Type B pancreatic cell (in vitro differentiated cells): ENCODE results near the gene GART. TPM values are rescaled to one million over a fixed set of nuclear protein-coding genes. Genes with fewer than 3 reads are reported as not detected.

ENCODE experiments used
- DNase-seq: peaks from one replicate; pipeline ENCODE4 v3.0.0; 2021; ENCODE audit warnings: mixed read lengths; ENCODE audit not compliant: unreplicated experiment; ENCODE audit errors: extremely low spot score
- H3K27ac Mint-ChIP-seq: 2 replicates; pipeline ENCODE4 v1.8.0; 2021; ENCODE audit warnings: mild to moderate bottlenecking, mixed read lengths
- H3K27me3 Mint-ChIP-seq: 2 replicates; pipeline ENCODE4 v1.8.0; 2021; ENCODE audit warnings: mixed read lengths
- H3K36me3 Mint-ChIP-seq: 2 replicates; pipeline ENCODE4 v1.8.0; 2021; ENCODE audit warnings: mixed read lengths
- H3K4me1 Mint-ChIP-seq: one replicate; pipeline ENCODE4 v1.8.0; 2021; ENCODE audit warnings: mixed read lengths; ENCODE audit not compliant: unreplicated experiment
- H3K4me3 Mint-ChIP-seq: 2 replicates; pipeline ENCODE4 v1.8.0; 2021; ENCODE audit warnings: mild to moderate bottlenecking, mixed read lengths
- H3K9me3 Mint-ChIP-seq: 2 replicates; pipeline ENCODE4 v1.8.0; 2021; ENCODE audit warnings: mixed read lengths
- CTCF ChIP-seq: fragments of 200-600 bp; sonication (generic); conservative IDR thresholded peaks from 2 replicates; pipeline ENCODE4 v1.5.0; 2021; ENCODE audit warnings: antibody characterized with exemption, mild to moderate bottlenecking
- total RNA-seq: library from RNA; stranded (reverse); gene quantifications from 2 replicates; pipeline ENCODE4 v1.2.1, GENCODE V29; 2021; ENCODE audit warnings: low replicate concordance

GART gene
- total RNA-seq, 1 donor from 2014 or later = 107 TPM

- H3K36me3 Mint-ChIP-seq = peaks cover 41% of the 10 kb centered on the region
- no peak overlapping the region for H3K4me3 Mint-ChIP-seq
- no peaks in the 10 kb centered on the region for H3K4me1 Mint-ChIP-seq
- no peaks in the 10 kb centered on the region for H3K9me3 Mint-ChIP-seq
- H3K27ac Mint-ChIP-seq = no peak overlapping the region
- no peaks in the 10 kb centered on the region for H3K27me3 Mint-ChIP-seq
- no peak for TF ChIP-seq CTCF
- no peak for DNase-seq
Measured at GRCh38 chr21:33505833-33506232, 36.1 kb downstream of the GART start.

- peaks cover 6% of the 10 kb centered on the region for H3K4me1 Mint-ChIP-seq
- TF ChIP-seq CTCF = no peak
- peaks cover 4% of the 10 kb centered on the region for H3K27me3 Mint-ChIP-seq
- no peak overlapping the region for H3K27ac Mint-ChIP-seq
- no peaks in the 10 kb centered on the region for H3K9me3 Mint-ChIP-seq
- no peak overlapping the region for H3K4me3 Mint-ChIP-seq
- no peaks in the 10 kb centered on the region for H3K36me3 Mint-ChIP-seq
- no peak for DNase-seq
Measured at GRCh38 chr21:33496345-33496744, 45.6 kb downstream of the GART start.

- Mint-ChIP-seq H3K4me1 (peaks cover 6% of the 10 kb centered on the region), H3K36me3 (no peaks in the 10 kb centered on the region), H3K4me3 (no peak overlapping the region), H3K9me3 (no peaks in the 10 kb centered on the region), H3K27ac (no peak overlapping the region), H3K27me3 (peaks cover 4% of the 10 kb centered on the region)
- no peak for DNase-seq
- TF ChIP-seq CTCF = no peak
Measured at GRCh38 chr21:33495743-33496142, 46.2 kb downstream of the GART start.

- no peaks in the 10 kb centered on the region for H3K36me3 Mint-ChIP-seq
- no peak for DNase-seq
- no peak overlapping the region for H3K27ac Mint-ChIP-seq
- H3K27me3 Mint-ChIP-seq = peaks cover 4% of the 10 kb centered on the region
- TF ChIP-seq CTCF = no peak
- no peaks in the 10 kb centered on the region for H3K9me3 Mint-ChIP-seq
- H3K4me3 Mint-ChIP-seq = peak overlapping the region; percentile 54
- peaks cover 6% of the 10 kb centered on the region for H3K4me1 Mint-ChIP-seq
Measured at GRCh38 chr21:33493756-33494155, 48.2 kb downstream of the GART start.

- Mint-ChIP-seq H3K4me3 (no peak overlapping the region), H3K4me1 (peaks cover 6% of the 10 kb centered on the region), H3K27ac (no peak overlapping the region), H3K9me3 (no peaks in the 10 kb centered on the region), H3K36me3 (no peaks in the 10 kb centered on the region), H3K27me3 (peaks cover 4% of the 10 kb centered on the region)
- no peak for TF ChIP-seq CTCF
- no peak for DNase-seq
Measured at GRCh38 chr21:33492571-33492970, 49.3 kb downstream of the GART start.
